Activated CD8-positive, alpha-beta T cell treated with anti-CD3 and anti-CD28 coated beads for 36 hours (primary cell): Measurements from ENCODE around the gene MAPK14. TPM values are rescaled to one million over a fixed set of nuclear protein-coding genes. Genes with fewer than 3 reads are reported as not detected.
A peak's percentile ranks its signal among the peaks of the same experiment; 100 is the strongest.
"Not testable (repeated sequence)": the region's sequence is repeated elsewhere in the genome, so short reads cannot be mapped to it uniquely, and the experiment has no call there.

Experiments
- ATAC-seq: fragments of 200-7000 bp; cut with Tn5 transposase; one replicate; pipeline ENCODE4 v1.10.0; 2021; ENCODE audit warnings: mild to moderate bottlenecking, moderate library complexity
- CTCF ChIA-PET: fragments of 350-600 bp; sonication (Branson Sonifier 250); formaldehyde crosslinking; loops from one replicate; lab custom pipeline; 2021; ENCODE audit warnings: antibody characterized with exemption; lab: Charles Lee
- POLR2A ChIA-PET: fragments of 350-600 bp; sonication (Branson Sonifier 250); formaldehyde crosslinking; loops from one replicate; lab custom pipeline; 2021; ENCODE audit warnings: antibody characterized with exemption; lab: Charles Lee
- DNase-seq: peaks from one replicate; pipeline ENCODE4 v3.0.0-alpha.2; 2020
- H3K27ac Mint-ChIP-seq: one replicate; pipeline ENCODE4 v1.8.0; 2021; ENCODE audit warnings: mild to moderate bottlenecking, mixed read lengths
- H3K27me3 Mint-ChIP-seq: one replicate; pipeline ENCODE4 v1.8.0; 2021; ENCODE audit warnings: mixed read lengths
- H3K36me3 Mint-ChIP-seq: one replicate; pipeline ENCODE4 v1.8.0; 2021; ENCODE audit warnings: low read depth, mixed read lengths
- H3K4me1 Mint-ChIP-seq: one replicate; pipeline ENCODE4 v1.8.0; 2021; ENCODE audit warnings: low read depth, mixed read lengths
- H3K4me3 Mint-ChIP-seq: one replicate; pipeline ENCODE4 v1.8.0; 2021; ENCODE audit warnings: mild to moderate bottlenecking, moderate library complexity, mixed read lengths
- H3K9me3 Mint-ChIP-seq: one replicate; pipeline ENCODE4 v1.8.0; 2021; ENCODE audit warnings: mixed read lengths
- CTCF ChIP-seq: fragments of 200-600 bp; IDR thresholded peaks from one replicate; pipeline ENCODE4 v1.8.0; 2022; ENCODE audit warnings: antibody characterized with exemption, mild to moderate bottlenecking
- intact Hi-C: fragments of 100-400 bp; cut with micrococcal nuclease; formaldehyde crosslinking; loops from one replicate; pipeline ENCODE4 v1.10.0; 2022
- total RNA-seq, 2 experiments: library from RNA; stranded (reverse); gene quantifications; one replicate each; pipeline ENCODE4 v1.2.3, GENCODE V29; 2021

The MAPK14 gene
- total RNA-seq, result 10 to 100 TPM; 45.7 to 49.8 TPM

GRCh38 chr6:36027501-36028087 lies at the start of gene MAPK14:
Gene MAPK14, plus strand, starts transcription at chr6:36027808. Its CDS starts 350 bp downstream, at chr6:36028158.
- DNase-seq (peak; percentile 100), ATAC-seq (peak; percentile 92)
- ChIA-PET CTCF (interaction anchor here (0.7 to 10.6 kb wide), 31 partner anchors 11 to 333 kb away, joined by 3 to 230 read pairs (median 6); partner anchors contain the start of genes BRPF3, MAPK13 and SRPK1), POLR2A (interaction anchor here (0.5 to 5.7 kb wide), 35 partner anchors 8 to 274 kb away, joined by 3 to 57 read pairs (median 4); partner anchors contain the start of genes BRPF3 and MAPK13)
- intact Hi-C loops, result loop anchor here (2.0 to 10.0 kb wide), 3 partner anchors 67 to 277 kb away; partner anchors contain the start of gene BRPF3
- Mint-ChIP-seq H3K9me3 (no peaks in the 10 kb centered on the region), H3K4me3 (peak within 1 kb of the TSS; percentile 87), H3K4me1 (peaks cover 29% of the 10 kb centered on the region), H3K27ac (peak within 1 kb of the TSS; percentile 97), H3K36me3 (peaks cover 14% of the 10 kb centered on the region), H3K27me3 (peaks cover 22% of the 10 kb centered on the region)
- peak; percentile 89 for TF ChIP-seq CTCF

DNA sequence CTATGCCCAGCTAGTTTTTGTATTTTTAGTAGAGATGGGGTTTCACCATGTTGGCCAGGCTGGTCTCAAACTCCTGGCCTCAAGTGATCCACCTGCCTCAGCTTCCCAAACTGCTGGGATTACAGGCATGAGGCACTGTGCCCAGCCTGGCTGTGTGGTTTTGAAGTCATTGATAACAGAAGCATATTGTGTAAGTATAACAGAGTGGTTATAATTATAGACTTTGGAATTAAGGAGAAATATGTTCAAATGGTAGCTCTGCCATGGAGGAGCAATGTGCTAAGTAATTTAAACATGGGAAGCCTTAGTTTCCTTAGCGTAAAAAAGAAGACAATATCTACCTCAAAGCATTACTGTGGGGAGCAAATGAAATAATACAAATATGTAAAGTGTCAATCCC lies 47.5 kb upstream of the MAPK14 start:
- H3K4me1 Mint-ChIP-seq, H3K27ac Mint-ChIP-seq, H3K27me3 Mint-ChIP-seq, H3K36me3 Mint-ChIP-seq, POLR2A ChIA-PET, DNase-seq, ATAC-seq, H3K4me3 Mint-ChIP-seq, intact Hi-C loops, H3K9me3 Mint-ChIP-seq: not testable (repeated sequence)
- CTCF ChIA-PET, result interaction anchor here (1.8 kb wide), 1 partner anchor 114 kb away, joined by 5 read pairs; no protein-coding TSS in a partner anchor

- no peak overlapping the region for H3K27ac Mint-ChIP-seq
- H3K4me1 Mint-ChIP-seq, result peaks cover 6% of the 10 kb centered on the region
- H3K4me3 Mint-ChIP-seq, result no peak overlapping the region
- ChIA-PET CTCF (no interaction called here), POLR2A (no interaction called here)
- intact Hi-C loops, result no loop called here
- H3K36me3 Mint-ChIP-seq, result no peaks in the 10 kb centered on the region
- DNase-seq (no peak), ATAC-seq (no peak)
- peaks cover 2% of the 10 kb centered on the region for H3K27me3 Mint-ChIP-seq
- no peak for TF ChIP-seq CTCF
- H3K9me3 Mint-ChIP-seq, result no peaks in the 10 kb centered on the region
Observed at GRCh38 chr6:35980991-35981645, 46.5 kb upstream of the MAPK14 start.

DNA sequence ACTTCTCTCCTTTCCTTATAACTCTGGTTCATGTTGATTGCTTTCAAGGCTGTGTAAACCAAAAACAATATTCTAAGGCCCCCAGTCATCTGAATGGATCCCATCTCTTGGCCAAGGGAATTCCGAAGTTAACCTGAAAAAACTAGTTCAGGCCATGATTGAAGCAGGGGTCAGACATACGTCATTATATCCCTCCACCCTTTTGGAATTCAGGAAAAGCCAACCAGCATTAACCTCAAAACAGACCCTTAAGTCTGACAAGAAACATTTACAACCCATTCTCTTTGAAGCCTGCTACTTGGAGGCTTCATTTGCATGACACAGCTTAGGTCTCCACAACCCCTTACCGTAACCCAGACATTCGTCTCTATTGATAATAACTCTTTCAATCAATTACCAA lies 42.9 kb upstream of the MAPK14 start:
- Mint-ChIP-seq H3K9me3 (no peaks in the 10 kb centered on the region), H3K36me3 (no peaks in the 10 kb centered on the region), H3K4me3 (no peak overlapping the region), H3K27me3 (peaks cover 2% of the 10 kb centered on the region), H3K27ac (no peak overlapping the region), H3K4me1 (peaks cover 6% of the 10 kb centered on the region)
- no peak for DNase-seq
- intact Hi-C loops, result no loop called here
- no peak for ATAC-seq
- TF ChIP-seq CTCF, result no peak
- CTCF ChIA-PET, result no interaction called here
- POLR2A ChIA-PET, result no interaction called here

DNA sequence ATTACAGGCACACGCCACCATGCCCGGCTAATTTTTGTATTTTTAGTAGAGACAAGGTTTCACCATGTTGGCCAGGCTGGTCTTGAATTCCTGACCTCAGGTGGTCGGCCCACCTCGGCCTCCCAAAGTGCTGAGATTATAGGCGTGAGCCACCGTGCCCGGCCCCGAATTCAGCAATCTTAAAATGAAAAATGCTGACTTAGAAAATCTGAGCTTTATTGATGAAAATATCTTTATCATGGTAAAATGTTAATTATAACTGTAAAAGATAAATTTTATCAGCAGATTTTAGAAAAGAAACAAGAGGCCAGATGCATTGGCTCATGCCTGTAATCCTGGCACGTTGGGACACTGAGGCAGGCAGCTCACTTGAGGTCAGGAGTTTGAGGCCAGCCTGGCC lies 39.6 kb upstream of the MAPK14 start:
- DNase-seq, H3K27me3 Mint-ChIP-seq, H3K4me1 Mint-ChIP-seq, intact Hi-C loops, H3K27ac Mint-ChIP-seq, H3K36me3 Mint-ChIP-seq, CTCF ChIA-PET, ATAC-seq, H3K9me3 Mint-ChIP-seq, H3K4me3 Mint-ChIP-seq: not testable (repeated sequence)
- POLR2A ChIA-PET, result interaction anchor here (0.6 kb wide), 1 partner anchor 601 kb away, joined by 3 read pairs; no protein-coding TSS in a partner anchor

DNA sequence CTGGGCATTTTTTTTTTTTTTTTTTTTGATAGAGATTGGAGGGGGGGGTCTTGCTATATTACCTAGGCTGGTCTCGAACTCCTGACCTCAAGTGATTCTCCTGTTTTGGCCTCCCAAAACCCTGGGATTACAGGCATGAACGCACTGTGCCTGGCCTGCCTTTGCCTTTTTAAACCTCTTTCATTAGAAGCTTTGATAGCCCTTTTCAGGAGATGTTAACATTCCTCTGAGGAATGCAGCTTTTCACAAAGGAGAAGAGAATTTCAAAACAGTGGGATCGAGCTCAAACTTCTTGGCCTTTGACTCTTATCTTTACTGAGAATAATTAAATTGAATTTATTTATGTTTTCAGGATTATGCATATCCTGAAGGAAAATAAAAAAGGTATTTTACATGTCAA lies 34.5 kb upstream of the MAPK14 start:
- Mint-ChIP-seq H3K4me3 (no peak overlapping the region), H3K27me3 (no peaks in the 10 kb centered on the region), H3K27ac (no peak overlapping the region), H3K4me1 (no peaks in the 10 kb centered on the region), H3K36me3 (no peaks in the 10 kb centered on the region), H3K9me3 (no peaks in the 10 kb centered on the region)
- ChIA-PET POLR2A (interaction anchor here (0.5 to 0.7 kb wide), 2 partner anchors 159 to 679 kb away, joined by 3 to 5 read pairs; no protein-coding TSS in a partner anchor), CTCF (no interaction called here)
- DNase-seq, result no peak
- intact Hi-C loops, result no loop called here
- no peak for ATAC-seq
- no peak for TF ChIP-seq CTCF
